ENCODE data around the gene EPAS1.

The EPAS1 gene

GRCh38 chr2:46339200-46339599, 42.0 kb downstream of the EPAS1 start:
- no peak for DNase-seq
- Mint-ChIP-seq H3K36me3 (no peaks in the 10 kb centered on the region), H3K4me1 (peaks cover 28% of the 10 kb centered on the region), H3K27me3 (peaks cover 73% of the 10 kb centered on the region), H3K4me3 (no peak overlapping the region), H3K9me3 (no peaks in the 10 kb centered on the region), H3K27ac (no peak overlapping the region)
- CTCF ChIA-PET: interaction anchor here (0.6 to 3.5 kb wide), 7 partner anchors 12 to 125 kb away, joined by 3 to 11 read pairs (median 3); no protein-coding TSS in a partner anchor

- Mint-ChIP-seq H3K27me3 (peaks cover 73% of the 10 kb centered on the region), H3K9me3 (no peaks in the 10 kb centered on the region), H3K27ac (no peak overlapping the region), H3K36me3 (no peaks in the 10 kb centered on the region), H3K4me1 (peaks cover 23% of the 10 kb centered on the region), H3K4me3 (no peak overlapping the region)
- no peak for DNase-seq
- CTCF ChIA-PET: interaction anchor here (0.6 to 3.5 kb wide), 7 partner anchors 11 to 46 kb away, joined by 3 to 11 read pairs (median 3); no protein-coding TSS in a partner anchor
Measured at GRCh38 chr2:46339676-46340459, 42.7 kb downstream of the EPAS1 start.

GRCh38 chr2:46340740-46341420, 43.7 kb downstream of the EPAS1 start:
- H3K27ac Mint-ChIP-seq: no peak overlapping the region

GRCh38 chr2:46342566-46343315, 45.5 kb downstream of the EPAS1 start:
- Mint-ChIP-seq H3K36me3 (peaks cover 12% of the 10 kb centered on the region), H3K9me3 (no peaks in the 10 kb centered on the region), H3K27ac (no peak overlapping the region), H3K4me1 (peaks cover 32% of the 10 kb centered on the region), H3K4me3 (no peak overlapping the region), H3K27me3 (peaks cover 52% of the 10 kb centered on the region)
- DNase-seq: no peak
- CTCF ChIA-PET: no interaction called here

More at GRCh38 chr2:46340740-46341420, 43.7 kb downstream of the EPAS1 start:
- Mint-ChIP-seq H3K9me3 (no peaks in the 10 kb centered on the region), H3K4me1 (peaks cover 22% of the 10 kb centered on the region), H3K36me3 (no peaks in the 10 kb centered on the region), H3K27me3 (peaks cover 67% of the 10 kb centered on the region), H3K4me3 (no peak overlapping the region)
- CTCF ChIA-PET: interaction anchor here (1.4 to 3.5 kb wide), 3 partner anchors 12 to 25 kb away, joined by 3 to 11 read pairs (median 7); no protein-coding TSS in a partner anchor
- DNase-seq: no peak

GRCh38 chr2:46344706-46345105, 47.5 kb downstream of the EPAS1 start:
- DNase-seq: no peak
- Mint-ChIP-seq H3K4me1 (peaks cover 40% of the 10 kb centered on the region), H3K27me3 (peaks cover 47% of the 10 kb centered on the region), H3K4me3 (no peak overlapping the region), H3K9me3 (no peaks in the 10 kb centered on the region), H3K36me3 (peaks cover 27% of the 10 kb centered on the region), H3K27ac (no peak overlapping the region)
- CTCF ChIA-PET: interaction anchor here (1.1 kb wide), 1 partner anchor 41 kb away, joined by 3 read pairs; no protein-coding TSS in a partner anchor

GRCh38 chr2:46345775-46346174, 48.6 kb downstream of the EPAS1 start:
- Mint-ChIP-seq H3K27ac (no peak overlapping the region), H3K27me3 (peaks cover 39% of the 10 kb centered on the region), H3K36me3 (peaks cover 27% of the 10 kb centered on the region), H3K4me3 (no peak overlapping the region), H3K4me1 (peaks cover 51% of the 10 kb centered on the region), H3K9me3 (no peaks in the 10 kb centered on the region)
- DNase-seq: no peak
- CTCF ChIA-PET: interaction anchor here (1.1 kb wide), 1 partner anchor 43 kb away, joined by 3 read pairs; no protein-coding TSS in a partner anchor

GRCh38 chr2:46346719-46347118, 49.5 kb downstream of the EPAS1 start:
- Mint-ChIP-seq H3K27me3 (peaks cover 31% of the 10 kb centered on the region), H3K36me3 (peaks cover 29% of the 10 kb centered on the region), H3K9me3 (no peaks in the 10 kb centered on the region), H3K27ac (no peak overlapping the region), H3K4me1 (peaks cover 61% of the 10 kb centered on the region), H3K4me3 (no peak overlapping the region)
- CTCF ChIA-PET: no interaction called here
- DNase-seq: no peak

- Mint-ChIP-seq H3K9me3 (no peaks in the 10 kb centered on the region), H3K4me3 (no peak overlapping the region), H3K27ac (peak overlapping the region; percentile 74), H3K36me3 (peaks cover 32% of the 10 kb centered on the region), H3K27me3 (peaks cover 23% of the 10 kb centered on the region), H3K4me1 (peaks cover 69% of the 10 kb centered on the region)
- CTCF ChIA-PET: no interaction called here
- no peak for DNase-seq
Measured at GRCh38 chr2:46347648-46348280, 50.6 kb downstream of the EPAS1 start.

- peaks cover 13% of the 10 kb centered on the region for H3K27me3 Mint-ChIP-seq
- no peak overlapping the region for H3K4me3 Mint-ChIP-seq
- H3K4me1 Mint-ChIP-seq: peaks cover 83% of the 10 kb centered on the region
- H3K27ac Mint-ChIP-seq: no peak overlapping the region
- CTCF ChIA-PET: interaction anchor here (1.4 kb wide), 1 partner anchor 17 kb away, joined by 4 read pairs; no protein-coding TSS in a partner anchor
- H3K9me3 Mint-ChIP-seq: no peaks in the 10 kb centered on the region
- peaks cover 43% of the 10 kb centered on the region for H3K36me3 Mint-ChIP-seq
- DNase-seq: no peak
Measured at GRCh38 chr2:46349115-46349547, 51.9 kb downstream of the EPAS1 start.

- Mint-ChIP-seq H3K9me3 (peaks cover 3% of the 10 kb centered on the region), H3K4me1 (peaks cover 91% of the 10 kb centered on the region), H3K27me3 (peaks cover 7% of the 10 kb centered on the region), H3K27ac (peak overlapping the region; percentile 99), H3K4me3 (peak overlapping the region; percentile 69), H3K36me3 (peaks cover 51% of the 10 kb centered on the region)
- CTCF ChIA-PET: interaction anchor here (1.0 to 1.4 kb wide), 3 partner anchors 16 to 287 kb away, joined by 4 read pairs; no protein-coding TSS in a partner anchor
- DNase-seq: peak; percentile 31
Measured at GRCh38 chr2:46350029-46350689, 53.0 kb downstream of the EPAS1 start.

GRCh38 chr2:46351098-46351749, 54.0 kb downstream of the EPAS1 start:
- Mint-ChIP-seq H3K36me3 (peaks cover 61% of the 10 kb centered on the region), H3K9me3 (peaks cover 3% of the 10 kb centered on the region)

GRCh38 chr2:46351750-46352138, 54.5 kb downstream of the EPAS1 start:
- Mint-ChIP-seq H3K9me3 (peaks cover 3% of the 10 kb centered on the region), H3K36me3 (peaks cover 64% of the 10 kb centered on the region), H3K27me3 (peaks cover 7% of the 10 kb centered on the region), H3K4me1 (peaks cover 96% of the 10 kb centered on the region), H3K4me3 (peak overlapping the region; percentile 69), H3K27ac (peak overlapping the region; percentile 99)
- CTCF ChIA-PET: interaction anchor here (1.0 kb wide), 1 partner anchor 109 kb away, joined by 4 read pairs; no protein-coding TSS in a partner anchor
- DNase-seq: peak; percentile 89

More at GRCh38 chr2:46351098-46351749, 54.0 kb downstream of the EPAS1 start:
- H3K27ac Mint-ChIP-seq: peak overlapping the region; percentile 99
- H3K27me3 Mint-ChIP-seq: peaks cover 7% of the 10 kb centered on the region
- peak overlapping the region; percentile 69 for H3K4me3 Mint-ChIP-seq
- CTCF ChIA-PET: interaction anchor here (1.3 kb wide), 1 partner anchor 288 kb away, joined by 4 read pairs; no protein-coding TSS in a partner anchor
- DNase-seq: peak; percentile 73
- H3K4me1 Mint-ChIP-seq: peaks cover 96% of the 10 kb centered on the region

All from activated naive CD4-positive, alpha-beta T cell treated with anti-CD3 and anti-CD28 coated beads, Interleukin-2, amount 10 ng/mL, durations not matched to agents 7 days and 5 days (primary cell).